Kidney epithelial cell (primary cell): ENCODE results near the gene GKN1. TPM values are rescaled to one million over a fixed set of nuclear protein-coding genes. Genes with fewer than 3 reads are reported as not detected.
A peak's percentile ranks its signal among the peaks of the same experiment; 100 is the strongest.

Experiments used
- DNase-seq: peaks from one replicate; pipeline ENCODE4 v3.0.0-alpha.2; 2010; ENCODE audit warnings: low read depth
- H3K27me3 ChIP-seq: 2 replicates; pipeline ENCODE4 v1.6.0; 2011; ENCODE audit warnings: low read length; ENCODE audit not compliant: control insufficient read depth, insufficient read depth
- H3K36me3 ChIP-seq: 2 replicates; pipeline ENCODE4 v1.5.1; 2011; ENCODE audit warnings: low read length; ENCODE audit not compliant: control insufficient read depth, insufficient read depth
- H3K4me3 ChIP-seq: 2 replicates; pipeline ENCODE4 v1.5.1; 2011; ENCODE audit warnings: low read depth, mild to moderate bottlenecking, control low read depth, low read length
- total RNA-seq: library from RNA; depleted of rRNA; stranded (reverse); fragments of >200 nt; gene quantifications from 2 replicates; pipeline ENCODE4 v1.2.3, GENCODE V29; 2015
- TF ChIP-seq, protein P1 (sequence below): IDR thresholded peaks from 2 replicates; pipeline ENCODE4 v1.5.1; 2011; ENCODE audit warnings: mild to moderate bottlenecking, moderate library complexity, low read length, control low read depth, inconsistent platforms; ENCODE audit not compliant: insufficient read depth, poor library complexity, severe bottlenecking

Gene GKN1
- total RNA-seq, 1 donor from 2014 or later: 0.25 TPM

- Histone ChIP-seq H3K27me3 (no peaks in the 10 kb centered on the region), H3K36me3 (no peaks in the 10 kb centered on the region), H3K4me3 (no peak overlapping the region)
- TF ChIP-seq, protein P1, sequence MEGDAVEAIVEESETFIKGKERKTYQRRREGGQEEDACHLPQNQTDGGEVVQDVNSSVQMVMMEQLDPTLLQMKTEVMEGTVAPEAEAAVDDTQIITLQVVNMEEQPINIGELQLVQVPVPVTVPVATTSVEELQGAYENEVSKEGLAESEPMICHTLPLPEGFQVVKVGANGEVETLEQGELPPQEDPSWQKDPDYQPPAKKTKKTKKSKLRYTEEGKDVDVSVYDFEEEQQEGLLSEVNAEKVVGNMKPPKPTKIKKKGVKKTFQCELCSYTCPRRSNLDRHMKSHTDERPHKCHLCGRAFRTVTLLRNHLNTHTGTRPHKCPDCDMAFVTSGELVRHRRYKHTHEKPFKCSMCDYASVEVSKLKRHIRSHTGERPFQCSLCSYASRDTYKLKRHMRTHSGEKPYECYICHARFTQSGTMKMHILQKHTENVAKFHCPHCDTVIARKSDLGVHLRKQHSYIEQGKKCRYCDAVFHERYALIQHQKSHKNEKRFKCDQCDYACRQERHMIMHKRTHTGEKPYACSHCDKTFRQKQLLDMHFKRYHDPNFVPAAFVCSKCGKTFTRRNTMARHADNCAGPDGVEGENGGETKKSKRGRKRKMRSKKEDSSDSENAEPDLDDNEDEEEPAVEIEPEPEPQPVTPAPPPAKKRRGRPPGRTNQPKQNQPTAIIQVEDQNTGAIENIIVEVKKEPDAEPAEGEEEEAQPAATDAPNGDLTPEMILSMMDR: no peak
- peak; percentile 18 for DNase-seq
Observed at GRCh38 chr2:68980956-68981355, 6.5 kb downstream of the GKN1 start.

DNA sequence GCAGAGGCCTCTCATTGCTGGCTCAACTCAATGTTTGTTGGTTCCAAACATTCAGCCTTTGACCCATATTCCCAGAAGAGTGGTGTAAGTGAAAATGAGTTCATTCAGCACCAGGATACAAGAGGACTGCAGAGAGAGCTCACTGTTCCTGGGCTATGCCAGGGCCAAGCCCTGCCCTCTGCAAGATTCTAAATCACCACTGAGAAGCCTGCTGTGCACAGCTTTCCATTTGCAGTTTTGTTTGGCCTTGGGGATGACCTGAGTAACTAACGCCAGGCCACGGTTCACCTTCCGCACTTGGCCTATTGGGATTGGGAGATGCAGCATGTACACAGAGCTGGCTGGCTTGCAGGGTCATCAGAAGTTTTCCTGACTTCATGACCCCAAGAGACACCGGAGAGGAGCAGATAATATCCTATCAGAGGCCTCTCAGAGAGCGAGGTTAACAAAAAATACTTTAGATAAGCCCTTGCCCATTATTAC, 12.6 kb downstream of the GKN1 start:
- Histone ChIP-seq H3K27me3 (no peaks in the 10 kb centered on the region), H3K4me3 (no peak overlapping the region), H3K36me3 (no peaks in the 10 kb centered on the region)
- no peak for DNase-seq
- TF ChIP-seq, protein P1: no peak

GRCh38 chr2:68989035-68989434, 14.6 kb downstream of the GKN1 start:
- Histone ChIP-seq H3K27me3 (no peaks in the 10 kb centered on the region), H3K36me3 (no peaks in the 10 kb centered on the region), H3K4me3 (no peak overlapping the region)
- TF ChIP-seq, protein P1: no peak
- DNase-seq: no peak

GRCh38 chr2:68992341-68992740, 17.9 kb downstream of the GKN1 start:
- H3K27me3 ChIP-seq: no peaks in the 10 kb centered on the region
- H3K4me3 ChIP-seq: no peak overlapping the region
- TF ChIP-seq, protein P1: no peak
- no peak for DNase-seq
- no peaks in the 10 kb centered on the region for H3K36me3 ChIP-seq

- Histone ChIP-seq H3K36me3 (no peaks in the 10 kb centered on the region), H3K27me3 (no peaks in the 10 kb centered on the region), H3K4me3 (no peak overlapping the region)
- TF ChIP-seq, protein P1: no peak
- DNase-seq: no peak
Observed at GRCh38 chr2:68992933-68993332, 18.5 kb downstream of the GKN1 start.

DNA sequence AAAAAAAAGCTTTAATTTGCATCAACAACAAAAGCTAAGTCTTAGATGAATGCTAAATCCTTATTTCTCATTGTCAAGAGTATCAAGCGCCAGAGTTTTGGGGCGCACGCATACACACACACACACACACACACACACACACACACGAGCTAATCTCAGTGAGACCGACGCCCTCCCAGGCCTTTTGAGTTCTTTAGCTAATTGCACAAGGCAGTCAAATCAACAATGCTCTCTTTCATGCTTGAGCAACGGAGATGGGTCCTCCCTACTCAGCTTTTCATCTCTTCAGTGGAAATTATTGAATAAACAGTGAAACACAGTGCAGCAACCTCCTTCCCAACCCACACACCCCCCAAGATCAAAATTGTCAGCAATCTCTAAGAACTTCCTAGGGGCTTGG, 19.2 kb downstream of the GKN1 start:
- Histone ChIP-seq H3K36me3 (no peaks in the 10 kb centered on the region), H3K4me3 (no peak overlapping the region), H3K27me3 (no peaks in the 10 kb centered on the region)
- TF ChIP-seq, protein P1: no peak
- no peak for DNase-seq
